ENCODE measurements around the gene SEZ6L. TPM values are rescaled to one million over a fixed set of nuclear protein-coding genes. Genes with fewer than 3 reads are reported as not detected.

The SEZ6L gene
- total RNA-seq, 4 donors from 2014 or later = 0.27 to 0.57 TPM; not detected in 2

- Histone ChIP-seq H3K4me1 (no peaks in the 10 kb centered on the region), H3K36me3 (no peaks in the 10 kb centered on the region), H3K27ac (no peak overlapping the region), H3K4me3 (no peak overlapping the region), H3K27me3 (no peaks in the 10 kb centered on the region), H3K9me3 (no peaks in the 10 kb centered on the region)
- DNase-seq = no peak
- no peak for TF ChIP-seq POLR2A (IDR thresholded peaks at IDR 0.05)
- no peak for TF ChIP-seq CTCF (IDR thresholded peaks at IDR 0.05)
These were observed 107.4 kb downstream of the SEZ6L start for GRCh38 chr22:26276529-26277160.

- no peak for DNase-seq
- Histone ChIP-seq H3K4me3 (no peak overlapping the region), H3K36me3 (no peaks in the 10 kb centered on the region), H3K4me1 (no peaks in the 10 kb centered on the region), H3K27ac (no peak overlapping the region), H3K9me3 (no peaks in the 10 kb centered on the region), H3K27me3 (no peaks in the 10 kb centered on the region)
- TF ChIP-seq CTCF (IDR thresholded peaks at IDR 0.05) (no peak), POLR2A (IDR thresholded peaks at IDR 0.05) (no peak)
These were observed 112.7 kb downstream of the SEZ6L start for GRCh38 chr22:26281941-26282340.

GRCh38 chr22:26283330-26283729 is 114.1 kb downstream of the SEZ6L start:
- Histone ChIP-seq H3K9me3 (no peaks in the 10 kb centered on the region), H3K27ac (no peak overlapping the region), H3K27me3 (no peaks in the 10 kb centered on the region), H3K4me1 (no peaks in the 10 kb centered on the region), H3K36me3 (no peaks in the 10 kb centered on the region), H3K4me3 (no peak overlapping the region)
- no peak for TF ChIP-seq CTCF (IDR thresholded peaks at IDR 0.05)
- no peak for DNase-seq

GRCh38 chr22:26285632-26286031 is 116.4 kb downstream of the SEZ6L start:
- Histone ChIP-seq H3K27ac (no peak overlapping the region), H3K27me3 (no peaks in the 10 kb centered on the region), H3K4me3 (no peak overlapping the region), H3K9me3 (no peaks in the 10 kb centered on the region), H3K36me3 (no peaks in the 10 kb centered on the region), H3K4me1 (no peaks in the 10 kb centered on the region)
- DNase-seq = no peak
- TF ChIP-seq POLR2A (IDR thresholded peaks at IDR 0.05) (no peak), CTCF (IDR thresholded peaks at IDR 0.05) (no peak)

GRCh38 chr22:26286091-26286820 is 117.0 kb downstream of the SEZ6L start:
- DNase-seq = no peak
- Histone ChIP-seq H3K27ac (no peak overlapping the region), H3K4me3 (no peak overlapping the region), H3K9me3 (no peaks in the 10 kb centered on the region), H3K27me3 (no peaks in the 10 kb centered on the region), H3K4me1 (no peaks in the 10 kb centered on the region), H3K36me3 (no peaks in the 10 kb centered on the region)
- TF ChIP-seq CTCF (IDR thresholded peaks at IDR 0.05) (no peak), POLR2A (IDR thresholded peaks at IDR 0.05) (no peak)
